ENCODE measurements around the gene SORBS2. TPM values are rescaled to one million over a fixed set of nuclear protein-coding genes. Genes with fewer than 3 reads are reported as not detected.

SORBS2 gene
- total and polyA plus RNA-seq, 2 experiments from 2014 or later = 0.32 to 1.5 TPM

DNA sequence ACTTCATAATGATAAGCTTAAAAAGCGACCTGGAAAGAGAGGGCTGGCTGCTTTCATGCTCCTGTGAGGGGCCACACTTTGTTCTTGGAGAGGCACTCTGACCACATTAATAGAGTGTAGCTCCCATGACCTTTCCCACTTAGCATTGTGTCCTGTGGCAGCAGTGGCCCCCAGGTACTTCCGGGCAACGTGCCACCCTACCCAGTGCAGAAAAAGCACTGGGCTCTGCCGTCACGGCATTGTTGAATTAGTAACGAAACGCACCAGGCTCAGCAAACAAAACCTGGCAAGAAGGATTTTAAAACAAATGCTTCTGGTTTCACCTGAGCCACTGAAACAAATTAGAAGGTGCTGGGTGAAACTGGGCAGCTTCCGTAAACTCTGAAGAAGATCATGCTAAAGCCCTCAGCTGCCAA, 5.4 kb upstream of the SORBS2 start:
- no peak for TF ChIP-seq EZH2phosphoT487 (IDR thresholded peaks at IDR 0.05; ENCODE audit: insufficient read depth, low read depth)
- no peaks in the 10 kb centered on the region for H4K20me1 ChIP-seq (ENCODE audit: insufficient read depth)
- 56 to 57% methylated on average over 8 of the region's 8 CpGs for WGBS, 2 experiments (ENCODE audit: low coverage in 1 of 2, low lambda C conversion rate in 2 of 2, missing lambda C conversion rate in 2 of 2)
- no peaks in the 10 kb centered on the region for H3K4me1 ChIP-seq (ENCODE audit: insufficient read depth)
- no peaks in the 10 kb centered on the region for H3K36me3 ChIP-seq (ENCODE audit: low read depth)
- H3K9me2 ChIP-seq (ENCODE audit: insufficient read depth) = no peaks in the 10 kb centered on the region
- no peaks in the 10 kb centered on the region for H3K9me3 ChIP-seq (ENCODE audit: low read depth)
- H3F3A ChIP-seq (ENCODE audit: insufficient read depth) = no peaks in the 10 kb centered on the region
- no peaks in the 10 kb centered on the region for H3K79me2 ChIP-seq (ENCODE audit: insufficient read depth)
- no peak overlapping the region for H3K4me3 ChIP-seq
- no peak overlapping the region for H2AFZ ChIP-seq
- H3K4me2 ChIP-seq (ENCODE audit: unreplicated experiment) = no peak overlapping the region
- in situ Hi-C loops (cut with MboI) = no loop called here
- H3K27me3 ChIP-seq (replicated peaks; ENCODE audit: insufficient read depth) = peaks cover 25% of the 10 kb centered on the region
- H3K9ac ChIP-seq = no peak overlapping the region
- H3K27ac ChIP-seq = no peak overlapping the region
- DNase-seq = no peak

DNA sequence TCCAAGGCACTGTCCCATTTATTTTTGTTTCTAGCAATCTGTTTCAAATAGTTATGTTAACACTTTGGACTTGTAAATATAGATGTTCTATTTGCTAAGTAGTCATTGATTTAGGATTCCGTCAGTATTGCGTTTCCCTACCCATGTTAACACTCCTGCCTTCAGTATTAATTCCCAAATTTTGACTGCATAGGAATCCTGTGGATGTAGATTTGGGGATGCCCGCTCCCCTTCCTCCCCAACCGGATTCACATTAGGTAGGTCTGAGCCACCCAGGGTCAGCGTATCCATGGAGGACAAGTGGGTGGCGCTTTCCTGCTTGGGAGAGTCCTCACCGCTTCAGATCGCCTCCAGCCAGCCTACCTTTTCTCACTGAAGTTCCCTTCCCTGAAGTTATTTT, 1.1 kb upstream of the SORBS2 start:
- DNase-seq = no peak
- H3K9me3 ChIP-seq (ENCODE audit: low read depth) = no peaks in the 10 kb centered on the region
- no peak overlapping the region for H3K9ac ChIP-seq
- no peaks in the 10 kb centered on the region for H4K20me1 ChIP-seq (ENCODE audit: insufficient read depth)
- H3F3A ChIP-seq (ENCODE audit: insufficient read depth) = no peaks in the 10 kb centered on the region
- H2AFZ ChIP-seq = no peak overlapping the region
- H3K36me3 ChIP-seq (ENCODE audit: low read depth) = no peaks in the 10 kb centered on the region
- peaks cover 18% of the 10 kb centered on the region; the same call in 1 of the 2 replicates for H3K27me3 ChIP-seq (replicated peaks; ENCODE audit: insufficient read depth)
- H3K27ac ChIP-seq = no peak overlapping the region
- H3K79me2 ChIP-seq (ENCODE audit: insufficient read depth) = no peaks in the 10 kb centered on the region
- H3K4me3 ChIP-seq = no peak overlapping the region
- in situ Hi-C loops (cut with MboI) = no loop called here
- H3K4me2 ChIP-seq (ENCODE audit: unreplicated experiment) = no peak overlapping the region
- H3K4me1 ChIP-seq (ENCODE audit: insufficient read depth) = no peaks in the 10 kb centered on the region
- 66 to 73% methylated on average over 8 of the region's 8 CpGs for WGBS, 2 experiments (ENCODE audit: low coverage in 1 of 2, low lambda C conversion rate in 2 of 2, missing lambda C conversion rate in 2 of 2)
- no peaks in the 10 kb centered on the region for H3K9me2 ChIP-seq (ENCODE audit: insufficient read depth)
- no peak for TF ChIP-seq EZH2phosphoT487 (IDR thresholded peaks at IDR 0.05; ENCODE audit: insufficient read depth, low read depth)
- TF ChIP-seq EZH2 (IDR thresholded peaks at IDR 0.05; ENCODE audit: insufficient read depth, poor library complexity, severe bottlenecking) = no peak

DNA sequence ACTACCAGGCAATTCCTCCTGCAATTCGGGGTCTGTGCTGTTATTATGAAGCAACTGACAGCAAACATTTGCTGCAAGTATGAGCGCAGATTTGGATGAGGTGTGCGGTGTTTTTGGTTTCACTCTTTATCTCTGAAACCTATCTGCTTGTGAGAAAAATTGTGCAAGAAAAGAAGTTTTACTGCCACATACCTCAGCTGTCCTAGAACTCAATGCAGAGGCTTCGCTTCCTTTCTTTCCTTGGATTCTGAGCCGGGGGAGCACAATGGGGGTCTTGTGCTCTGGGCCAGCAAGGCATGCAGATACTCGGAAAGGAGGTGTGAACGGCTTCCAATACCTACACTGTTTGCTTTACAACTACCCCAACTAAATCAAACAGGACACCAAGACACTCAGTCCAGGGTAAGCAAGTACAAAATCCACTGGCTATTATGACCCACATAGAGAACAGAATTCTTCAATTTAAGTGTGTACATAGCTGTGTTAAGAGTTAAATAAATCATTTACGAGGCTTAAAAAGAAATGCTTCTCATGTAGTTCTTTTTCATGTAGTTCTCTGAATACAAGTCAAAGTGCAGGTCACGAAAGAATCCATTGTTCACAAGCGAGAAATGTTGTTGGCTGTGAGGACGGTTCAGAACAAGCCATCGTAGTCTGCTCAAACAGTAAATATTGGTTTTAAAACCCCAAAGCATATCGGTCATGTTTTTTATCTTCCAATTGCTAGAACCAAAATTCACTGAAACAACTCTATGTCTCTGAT, 1.1 kb downstream of the SORBS2 start:
- Histone ChIP-seq H3K36me3 (ENCODE audit: low read depth) (no peaks in the 10 kb centered on the region), H3K4me3 (no peak overlapping the region), H3K4me2 (ENCODE audit: unreplicated experiment) (no peak overlapping the region), H3K27me3 (replicated peaks; ENCODE audit: insufficient read depth) (peaks cover 14% of the 10 kb centered on the region; the same call in 1 of the 2 replicates), H3K9me2 (ENCODE audit: insufficient read depth) (no peaks in the 10 kb centered on the region), H3F3A (ENCODE audit: insufficient read depth) (no peaks in the 10 kb centered on the region), H3K79me2 (ENCODE audit: insufficient read depth) (no peaks in the 10 kb centered on the region), H3K9me3 (ENCODE audit: low read depth) (no peaks in the 10 kb centered on the region), H2AFZ (no peak overlapping the region), H3K4me1 (ENCODE audit: insufficient read depth) (no peaks in the 10 kb centered on the region), H4K20me1 (ENCODE audit: insufficient read depth) (no peaks in the 10 kb centered on the region), H3K27ac (no peak overlapping the region), H3K9ac (no peak overlapping the region)
- TF ChIP-seq EZH2phosphoT487 (IDR thresholded peaks at IDR 0.05; ENCODE audit: insufficient read depth, low read depth) = no peak
- TF ChIP-seq EZH2 (IDR thresholded peaks at IDR 0.05; ENCODE audit: insufficient read depth, poor library complexity, severe bottlenecking) = no peak
- in situ Hi-C loops (cut with MboI) = no loop called here
- WGBS, 2 experiments (ENCODE audit: low coverage in 1 of 2, low lambda C conversion rate in 2 of 2, missing lambda C conversion rate in 2 of 2) = 55 to 57% methylated on average over 13 of the region's 13 CpGs
- DNase-seq = no peak

DNA sequence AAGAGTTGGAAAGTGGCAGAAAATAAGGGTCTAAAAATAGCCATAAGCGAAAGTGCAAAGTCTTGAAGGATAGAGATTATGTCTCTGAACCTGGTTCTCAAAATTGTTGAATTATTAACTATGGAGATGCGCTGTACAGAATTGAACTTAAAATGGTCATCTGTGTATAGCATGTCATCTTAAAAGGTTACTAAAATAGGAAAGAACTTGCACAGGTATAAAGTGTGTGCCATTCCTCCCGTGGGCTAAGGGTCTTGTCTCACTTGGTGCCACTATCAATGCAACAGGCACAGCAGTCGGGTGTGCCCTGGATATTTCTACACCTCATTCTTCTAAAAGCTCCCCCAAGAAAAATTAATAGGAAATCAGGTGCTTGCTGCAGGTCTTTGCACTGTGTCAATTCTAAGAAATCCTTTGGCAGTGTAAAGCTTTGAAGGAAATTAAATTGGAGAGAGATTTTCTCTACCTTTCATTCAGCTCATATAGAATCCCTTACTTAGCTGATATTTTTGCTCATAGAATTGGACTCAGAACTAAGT, 2.4 kb downstream of the SORBS2 start:
- Histone ChIP-seq H3K27ac (no peak overlapping the region), H3K79me2 (ENCODE audit: insufficient read depth) (no peaks in the 10 kb centered on the region), H3K9ac (no peak overlapping the region), H3F3A (ENCODE audit: insufficient read depth) (no peaks in the 10 kb centered on the region), H3K4me1 (ENCODE audit: insufficient read depth) (no peaks in the 10 kb centered on the region), H3K27me3 (replicated peaks; ENCODE audit: insufficient read depth) (peaks cover 9% of the 10 kb centered on the region; the same call in 1 of the 2 replicates), H4K20me1 (ENCODE audit: insufficient read depth) (no peaks in the 10 kb centered on the region), H3K4me2 (ENCODE audit: unreplicated experiment) (no peak overlapping the region), H3K9me3 (ENCODE audit: low read depth) (no peaks in the 10 kb centered on the region), H3K9me2 (ENCODE audit: insufficient read depth) (no peaks in the 10 kb centered on the region), H3K4me3 (no peak overlapping the region), H2AFZ (no peak overlapping the region), H3K36me3 (ENCODE audit: low read depth) (no peaks in the 10 kb centered on the region)
- TF ChIP-seq EZH2 (IDR thresholded peaks at IDR 0.05; ENCODE audit: insufficient read depth, poor library complexity, severe bottlenecking) = no peak
- TF ChIP-seq EZH2phosphoT487 (IDR thresholded peaks at IDR 0.05; ENCODE audit: insufficient read depth, low read depth) = no peak
- no peak for DNase-seq
- in situ Hi-C loops (cut with MboI) = no loop called here
- WGBS, 2 experiments (ENCODE audit: low coverage in 1 of 2, low lambda C conversion rate in 2 of 2, missing lambda C conversion rate in 2 of 2) = 55 to 59% methylated on average over 4 of the region's 4 CpGs

Measured in GM23248 (cell line).